HepG2 (cell line): ENCODE measurements around the gene ZNF189. TPM values are rescaled to one million over a fixed set of nuclear protein-coding genes. Genes with fewer than 3 reads are reported as not detected.

ENCODE experiments used
- ATF3 ChIP-seq: sonication (generic); formaldehyde crosslinking; IDR thresholded peaks from 2 replicates; pipeline ENCODE4 v1.4.0; 2020; ENCODE audit warnings: missing genetic modification reagents
- CEBPB ChIP-seq: IDR thresholded peaks from 2 replicates; pipeline ENCODE4 v1.6.1; 2011; ENCODE audit warnings: low read depth, low read length, improper control_type of control experiment, borderline replicate concordance
- HIVEP1 ChIP-seq: sonication (generic); formaldehyde crosslinking; IDR thresholded peaks from 2 replicates; pipeline ENCODE4 v1.4.0; 2020; ENCODE audit warnings: mild to moderate bottlenecking, missing genetic modification reagents
- HOXD1 ChIP-seq: sonication (generic); formaldehyde crosslinking; IDR thresholded peaks from 2 replicates; pipeline ENCODE4 v1.5.0; 2020; ENCODE audit warnings: missing genetic modification reagents
- ISX ChIP-seq: sonication (generic); formaldehyde crosslinking; conservative IDR thresholded peaks from 2 replicates; pipeline ENCODE4 v1.5.0; 2020; ENCODE audit warnings: missing genetic modification reagents
- KLF16 ChIP-seq, 2 experiments: sonication (generic) in 1 of 2; formaldehyde crosslinking in 1 of 2; IDR thresholded peaks; 2 replicates each; pipeline versions ENCODE4 v1.6.1 to v1.8.0; 2016 to 2023; ENCODE audit warnings: missing genetic modification reagents in 2 of 2, missing compliant biosample characterization in 1 of 2
- LCORL ChIP-seq, 2 experiments: fragments of 450-650 bp in 1 of 2; sonication (generic) in 1 of 2; formaldehyde crosslinking in 1 of 2; IDR thresholded peaks; 2 replicates each; pipeline versions ENCODE4 v1.5.0 to v1.6.1; 2017 to 2020; ENCODE audit warnings: antibody characterized with exemption in 1 of 2, missing genetic modification reagents in 1 of 2
- NCOA1 ChIP-seq: sonication (generic); formaldehyde crosslinking; IDR thresholded peaks from 2 replicates; pipeline ENCODE4 v1.9.0; 2021; ENCODE audit warnings: missing genetic modification reagents
- POLR2AphosphoS5 ChIP-seq: IDR thresholded peaks from 2 replicates; pipeline ENCODE4 v1.6.1; 2012; ENCODE audit warnings: low read depth, low read length
- RAD21 ChIP-seq: fragments of 450-650 bp; formaldehyde crosslinking; IDR thresholded peaks from 2 replicates; pipeline ENCODE4 v1.5.0; 2020; ENCODE audit warnings: mild to moderate bottlenecking
- SNAPC4 ChIP-seq: sonication (generic); formaldehyde crosslinking; IDR thresholded peaks from 2 replicates; pipeline ENCODE4 v1.4.0; 2020; ENCODE audit warnings: mild to moderate bottlenecking, missing genetic modification reagents
- ZBTB33 ChIP-seq: sonication (generic); formaldehyde crosslinking; IDR thresholded peaks from 2 replicates; pipeline ENCODE4 v1.4.0; 2020; ENCODE audit warnings: missing genetic modification reagents
- ZFY ChIP-seq: sonication (generic); formaldehyde crosslinking; IDR thresholded peaks from 2 replicates; pipeline ENCODE4 v1.4.0; 2020; ENCODE audit warnings: missing genetic modification reagents
- ZGPAT ChIP-seq: IDR thresholded peaks from 2 replicates; pipeline ENCODE4 v1.6.1; 2016; ENCODE audit warnings: mild to moderate bottlenecking
- ZMYM3 ChIP-seq: sonication (generic); formaldehyde crosslinking; IDR thresholded peaks from 2 replicates; pipeline ENCODE4 v1.5.1; 2020; ENCODE audit warnings: mild to moderate bottlenecking, missing genetic modification reagents
- ZNF33A ChIP-seq: sonication (generic); formaldehyde crosslinking; IDR thresholded peaks from 2 replicates; pipeline ENCODE4 v1.5.1; 2020; ENCODE audit warnings: missing genetic modification reagents, mild to moderate bottlenecking, moderate library complexity, borderline replicate concordance
- ZNF430 ChIP-seq: sonication (generic); formaldehyde crosslinking; IDR thresholded peaks from 2 replicates; pipeline ENCODE4 v1.9.0; 2021; ENCODE audit warnings: mild to moderate bottlenecking, missing genetic modification reagents
- ZSCAN5A ChIP-seq: sonication (generic); formaldehyde crosslinking; IDR thresholded peaks from 2 replicates; pipeline ENCODE4 v1.8.0; 2022; ENCODE audit warnings: mild to moderate bottlenecking, missing genetic modification reagents, borderline replicate concordance
- polyA plus RNA-seq, 8 experiments: library from polyadenylated mRNA; depleted of rRNA in 3 of 8; stranded (reverse) in 7 of 8; unstranded in 1 of 8; fragments of >200 nt; fragmentation: Illumina TruSeq in 4 of 8; extraction: Trizol in 4 of 8; gene quantifications; 2 replicates each; pipeline versions ENCODE4 v1.2.1 to v1.2.3, GENCODE V29; 2011 to 2016; ENCODE audit warnings: low read depth in 4 of 8, missing spikeins in 1 of 8, mixed read lengths in 1 of 8; ENCODE audit not compliant: insufficient read depth in 1 of 8
- total RNA-seq, 5 experiments: library from RNA; depleted of rRNA; stranded (reverse); fragments of >200 nt; fragmentation: Illumina TruSeq; extraction: Trizol; gene quantifications; 2 replicates each; pipeline ENCODE4 v1.2.3, GENCODE V29; 2016; ENCODE audit warnings: low read depth in 1 of 5

The ZNF189 gene
- total and polyA plus RNA-seq, 2 of the 13 experiments (the other 11 are each of a cell fraction or from before 2014, with no cell fraction given) = 8.4 to 50.0 TPM

GRCh38 chr9:101398068-101398929 is at the start of gene ZNF189, which contains the start of gene MRPL50 (continued):
- TF ChIP-seq SNAPC4 (no peak), HOXD1 (CRISPR knock-in tag) (no peak; the same call in 1 of the 2 replicates), ZMYM3 (peak; percentile 6; the same call in 1 of the 2 replicates), ISX (no peak), RAD21 (CRISPR knock-in tag) (peak; percentile 57), POLR2AphosphoS5 (peak; percentile 94), LCORL (IDR thresholded peaks at IDR 0.05) (no peak), LCORL (CRISPR knock-in tag; IDR thresholded peaks at IDR 0.05) (peak; percentile 70), NCOA1 (CRISPR knock-in tag) (peak; percentile 46; the same call in 1 of the 2 replicates), HIVEP1 (CRISPR knock-in tag) (no peak), ZSCAN5A (CRISPR knock-in tag) (peak; percentile 88), ZGPAT (CRISPR knock-in tag) (peak; percentile 78; the same call in 1 of the 2 replicates), CEBPB (peak; percentile 14; the same call in 1 of the 2 replicates), ZBTB33 (no peak; the same call in 1 of the 2 replicates), KLF16 (CRISPR knock-in tag; IDR thresholded peaks at IDR 0.05) (peak in 1 of 2 experiments; percentile 71; a peak in 2 of 4 replicates), ZFY (CRISPR knock-in tag) (peak; percentile 94), ZNF430 (CRISPR knock-in tag) (peak; percentile 53; the same call in 1 of the 2 replicates), ZNF33A (CRISPR knock-in tag) (no peak), ATF3 (CRISPR knock-in tag) (no peak)
